ENCODE data around the gene APOD.

The APOD gene

DNA sequence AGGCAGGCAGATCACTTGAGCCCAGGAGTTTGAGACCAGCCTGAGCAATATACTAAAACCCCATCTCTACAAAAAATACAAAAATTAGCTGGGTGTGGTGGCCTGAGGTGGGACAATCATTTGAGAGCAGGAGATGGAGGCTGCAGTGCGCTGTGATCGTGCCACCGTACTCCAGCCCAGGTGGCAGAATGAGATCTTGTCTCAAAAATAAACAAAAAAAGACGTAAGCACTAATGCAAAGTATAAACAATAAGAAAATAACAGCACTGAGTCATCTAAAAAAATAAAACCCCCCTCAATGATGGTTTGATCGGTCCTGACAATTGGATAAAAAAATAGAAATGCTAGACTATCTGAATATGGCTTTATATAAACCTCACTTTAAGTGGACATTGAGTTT, 44.3 kb downstream of the APOD start:
- TF ChIP-seq, protein P1, sequence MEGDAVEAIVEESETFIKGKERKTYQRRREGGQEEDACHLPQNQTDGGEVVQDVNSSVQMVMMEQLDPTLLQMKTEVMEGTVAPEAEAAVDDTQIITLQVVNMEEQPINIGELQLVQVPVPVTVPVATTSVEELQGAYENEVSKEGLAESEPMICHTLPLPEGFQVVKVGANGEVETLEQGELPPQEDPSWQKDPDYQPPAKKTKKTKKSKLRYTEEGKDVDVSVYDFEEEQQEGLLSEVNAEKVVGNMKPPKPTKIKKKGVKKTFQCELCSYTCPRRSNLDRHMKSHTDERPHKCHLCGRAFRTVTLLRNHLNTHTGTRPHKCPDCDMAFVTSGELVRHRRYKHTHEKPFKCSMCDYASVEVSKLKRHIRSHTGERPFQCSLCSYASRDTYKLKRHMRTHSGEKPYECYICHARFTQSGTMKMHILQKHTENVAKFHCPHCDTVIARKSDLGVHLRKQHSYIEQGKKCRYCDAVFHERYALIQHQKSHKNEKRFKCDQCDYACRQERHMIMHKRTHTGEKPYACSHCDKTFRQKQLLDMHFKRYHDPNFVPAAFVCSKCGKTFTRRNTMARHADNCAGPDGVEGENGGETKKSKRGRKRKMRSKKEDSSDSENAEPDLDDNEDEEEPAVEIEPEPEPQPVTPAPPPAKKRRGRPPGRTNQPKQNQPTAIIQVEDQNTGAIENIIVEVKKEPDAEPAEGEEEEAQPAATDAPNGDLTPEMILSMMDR (IDR thresholded peaks at IDR 0.05; ENCODE audit: insufficient read depth, missing control alignments): no peak
- DNase-seq (ENCODE audit: insufficient read length, low spot score) (no peak), FAIRE-seq (no peak)

DNA sequence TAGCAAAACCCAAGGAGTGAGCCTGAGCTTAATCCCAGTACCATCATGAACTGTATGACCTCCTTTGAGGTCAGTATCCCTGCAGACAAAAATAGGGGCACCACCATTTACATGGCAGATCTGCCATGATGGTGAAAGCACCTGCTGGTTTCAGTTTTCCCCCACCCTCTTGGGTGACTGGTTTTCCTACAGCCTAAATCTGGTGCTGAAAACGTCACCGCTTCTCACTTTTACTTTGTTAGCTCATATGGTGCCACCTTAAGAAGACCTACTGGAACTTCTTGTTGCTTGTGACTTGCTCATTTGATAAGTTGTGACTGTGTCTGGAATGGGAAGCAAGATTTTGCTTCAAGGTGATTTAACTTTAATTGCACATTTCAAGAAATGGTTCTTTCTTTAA, 45.7 kb downstream of the APOD start:
- DNase-seq (ENCODE audit: insufficient read length, low spot score) (no peak), FAIRE-seq (no peak)
- TF ChIP-seq, protein P1 (IDR thresholded peaks at IDR 0.05; ENCODE audit: insufficient read depth, missing control alignments): no peak

DNA sequence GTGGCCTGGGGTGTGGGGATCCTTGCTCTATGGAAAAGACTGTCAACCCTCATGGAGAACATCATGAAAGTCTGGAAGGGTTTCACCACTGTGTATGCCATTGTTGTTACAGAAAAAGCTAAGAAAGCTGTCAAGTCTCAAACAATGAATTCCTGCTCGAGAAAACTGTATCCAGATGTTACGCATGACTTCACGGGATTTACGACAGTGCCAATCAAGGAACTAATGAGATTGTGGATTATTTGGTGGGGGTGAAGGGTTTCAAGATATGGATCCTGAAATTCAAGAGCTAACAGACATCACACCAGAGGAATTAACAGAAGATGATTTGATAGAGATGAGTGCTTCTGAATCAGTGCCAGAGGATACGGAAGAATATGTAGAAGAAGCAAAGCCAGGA, 48.4 kb downstream of the APOD start:
- no peak for DNase-seq (ENCODE audit: insufficient read length, low spot score)
- TF ChIP-seq, protein P1 (IDR thresholded peaks at IDR 0.05; ENCODE audit: insufficient read depth, missing control alignments): no peak
- FAIRE-seq: no peak

DNA sequence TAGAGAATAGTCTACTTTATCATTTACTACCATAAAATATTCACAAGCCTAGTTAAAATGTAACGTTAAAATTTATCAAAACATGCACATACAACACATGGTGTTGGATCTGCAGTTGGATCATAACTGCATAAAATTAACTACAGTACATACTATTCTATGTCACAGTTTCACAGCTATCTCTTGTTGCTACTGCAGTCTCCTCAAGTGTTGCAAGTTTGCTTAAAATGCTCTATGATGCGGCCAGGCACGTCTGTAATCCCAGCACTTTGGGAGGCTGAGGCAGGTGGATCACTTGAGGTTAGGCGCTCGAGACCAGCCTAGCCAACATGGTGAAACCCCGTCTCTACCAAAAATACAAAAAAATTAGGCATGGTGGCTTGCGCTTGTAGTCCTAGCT, 50.9 kb downstream of the APOD start:
- no peak for FAIRE-seq
- no peak for DNase-seq (ENCODE audit: insufficient read length, low spot score)

DNA sequence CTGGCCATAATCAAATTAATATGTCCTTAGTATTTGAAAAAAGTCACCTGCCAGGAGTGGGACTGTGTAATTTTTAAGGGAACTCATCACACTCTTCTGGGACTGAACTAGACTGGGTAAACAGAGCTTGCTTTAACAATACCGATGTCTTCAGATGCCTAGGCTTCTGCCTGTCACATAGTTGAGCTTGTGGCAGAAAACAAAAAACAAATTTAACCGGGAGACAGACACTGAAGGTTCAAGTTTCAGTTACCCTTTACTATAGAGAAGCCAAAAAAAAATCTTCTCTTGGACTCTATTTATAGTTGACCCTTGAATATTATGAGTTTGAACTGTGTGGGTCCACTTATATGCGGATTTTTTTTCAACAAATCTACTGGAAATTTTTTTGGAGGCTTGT, 51.4 kb downstream of the APOD start:
- TF ChIP-seq, protein P1 (IDR thresholded peaks at IDR 0.05; ENCODE audit: insufficient read depth, missing control alignments): no peak
- no peak for FAIRE-seq
- no peak for DNase-seq (ENCODE audit: insufficient read length, low spot score)

More for the DNA sequence above, 50.9 kb downstream of the APOD start:
- TF ChIP-seq, protein P1 (IDR thresholded peaks at IDR 0.05; ENCODE audit: insufficient read depth, missing control alignments): no peak

DNA sequence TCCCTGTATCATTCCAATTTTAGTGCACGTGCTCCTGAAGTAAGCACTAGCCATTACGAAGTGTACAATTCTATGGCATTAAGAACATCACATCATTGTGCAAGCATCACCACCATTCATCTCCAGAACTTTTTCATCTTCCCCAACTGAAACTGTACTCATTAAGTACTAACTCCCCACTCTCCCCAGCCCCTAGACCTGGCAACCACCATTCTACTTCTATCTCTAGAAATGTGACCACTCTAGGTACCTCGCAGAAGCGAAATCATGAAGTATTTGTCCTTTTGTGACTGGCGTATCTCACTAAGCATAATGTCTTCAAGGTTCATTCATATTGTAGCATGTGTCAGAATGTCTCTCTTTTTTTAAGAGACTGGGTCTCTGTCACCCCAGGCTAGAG, 52.1 kb downstream of the APOD start:
- FAIRE-seq (no peak), DNase-seq (ENCODE audit: insufficient read length, low spot score) (no peak)
- TF ChIP-seq, protein P1 (IDR thresholded peaks at IDR 0.05; ENCODE audit: insufficient read depth, missing control alignments): no peak

DNA sequence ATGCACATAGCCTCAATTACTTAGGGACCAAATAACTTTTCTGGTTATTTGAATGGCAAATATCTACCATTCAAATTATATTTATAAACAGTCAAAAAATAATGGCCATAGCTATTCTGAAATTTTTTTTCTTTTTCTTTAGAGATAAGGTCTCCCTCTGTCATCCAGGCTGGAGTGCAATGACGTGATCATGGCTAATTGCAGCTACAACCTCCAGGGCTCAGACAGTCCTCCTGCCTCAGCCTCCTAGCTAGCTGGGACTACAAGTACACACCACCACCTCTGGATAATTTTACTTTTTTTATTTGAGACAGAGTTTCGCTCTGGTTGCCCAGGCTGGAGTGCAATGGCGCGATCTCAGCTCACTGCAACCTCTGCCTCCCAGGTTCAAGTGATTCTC, 57.2 kb downstream of the APOD start:
- TF ChIP-seq, protein P1 (IDR thresholded peaks at IDR 0.05; ENCODE audit: insufficient read depth, missing control alignments): no peak

More for the DNA sequence above, 57.2 kb downstream of the APOD start:
- DNase-seq (ENCODE audit: insufficient read length, low spot score): no peak
- no peak for FAIRE-seq

Data from D721Med (cell line).